Activated B cell treated with CpG ODN at 0.5 μM for 24 hours (primary cell): ENCODE results near the gene TMEM215. TPM values are rescaled to one million over a fixed set of nuclear protein-coding genes. Genes with fewer than 3 reads are reported as not detected.

Experiments
- ATAC-seq: fragments of 200-7000 bp; cut with Tn5 transposase; one replicate; pipeline ENCODE4 v1.10.0; 2021; ENCODE audit warnings: low read depth, mild to moderate bottlenecking, moderate library complexity
- CTCF ChIA-PET: fragments of 350-600 bp; sonication (Branson Sonifier 250); formaldehyde crosslinking; loops from one replicate; lab custom pipeline; 2021; ENCODE audit warnings: antibody characterized with exemption; lab: Charles Lee
- POLR2A ChIA-PET: fragments of 350-600 bp; sonication (Branson Sonifier 250); formaldehyde crosslinking; loops from one replicate; lab custom pipeline; 2021; ENCODE audit warnings: antibody characterized with exemption; lab: Charles Lee
- DNase-seq: peaks from one replicate; pipeline ENCODE4 v3.0.0; 2022
- H3K27ac Mint-ChIP-seq: one replicate; pipeline ENCODE4 v1.8.0; 2020; ENCODE audit warnings: mixed read lengths
- H3K27me3 Mint-ChIP-seq: one replicate; pipeline ENCODE4 v1.8.0; 2021; ENCODE audit warnings: mixed read lengths
- H3K36me3 Mint-ChIP-seq: one replicate; pipeline ENCODE4 v1.8.0; 2021; ENCODE audit warnings: low read depth, mixed read lengths
- H3K4me1 Mint-ChIP-seq: one replicate; pipeline ENCODE4 v1.8.0; 2021; ENCODE audit warnings: mixed read lengths
- H3K4me3 Mint-ChIP-seq: one replicate; pipeline ENCODE4 v1.8.0; 2020; ENCODE audit warnings: mild to moderate bottlenecking, mixed read lengths
- H3K9me3 Mint-ChIP-seq: one replicate; pipeline ENCODE4 v1.8.0; 2020; ENCODE audit warnings: mixed read lengths
- CTCF ChIP-seq: fragments of 200-600 bp; IDR thresholded peaks from one replicate; pipeline ENCODE4 v1.8.0; 2022; ENCODE audit warnings: antibody characterized with exemption, mild to moderate bottlenecking
- intact Hi-C: fragments of 100-400 bp; cut with micrococcal nuclease; formaldehyde crosslinking; loops from one replicate; pipeline ENCODE4 v1.15.1; 2024
- total RNA-seq: library from RNA; stranded (reverse); gene quantifications from 2 replicates; pipeline ENCODE4 v1.2.3, GENCODE V29; 2022

TMEM215 gene
- not detected in 2 replicates for total RNA-seq

- ATAC-seq (no peak), DNase-seq (no peak)
- CTCF ChIA-PET: no interaction called here
- no peak within 1 kb of the TSS for H3K4me3 Mint-ChIP-seq
- intact Hi-C loops: no loop called here
- POLR2A ChIA-PET: no interaction called here
- no peak within 1 kb of the TSS for H3K27ac Mint-ChIP-seq
- H3K36me3 Mint-ChIP-seq: no peaks in the 10 kb centered on the region
- H3K27me3 Mint-ChIP-seq: peaks cover 36% of the 10 kb centered on the region
- H3K9me3 Mint-ChIP-seq: no peaks in the 10 kb centered on the region
- no peak for TF ChIP-seq CTCF
- H3K4me1 Mint-ChIP-seq: no peaks in the 10 kb centered on the region
Measured at GRCh38 chr9:32783168-32783891, at the start of gene TMEM215. Gene TMEM215, plus strand, starts transcription at chr9:32783540. Its CDS starts 644 bp downstream, at chr9:32784184.

GRCh38 chr9:32735476-32735875 lies 47.9 kb upstream of the TMEM215 start:
- no peaks in the 10 kb centered on the region for H3K27me3 Mint-ChIP-seq
- TF ChIP-seq CTCF: no peak
- no peaks in the 10 kb centered on the region for H3K9me3 Mint-ChIP-seq
- CTCF ChIA-PET: no interaction called here
- DNase-seq (no peak), ATAC-seq (no peak)
- intact Hi-C loops: no loop called here
- H3K27ac Mint-ChIP-seq: no peak overlapping the region
- H3K36me3 Mint-ChIP-seq: no peaks in the 10 kb centered on the region
- no peak overlapping the region for H3K4me3 Mint-ChIP-seq
- POLR2A ChIA-PET: no interaction called here
- H3K4me1 Mint-ChIP-seq: no peaks in the 10 kb centered on the region

GRCh38 chr9:32737378-32737777 lies 46.0 kb upstream of the TMEM215 start:
- no peak for ATAC-seq
- intact Hi-C loops: no loop called here
- CTCF ChIA-PET: no interaction called here
- H3K4me3 Mint-ChIP-seq: no peak overlapping the region
- no peak for DNase-seq
- no peaks in the 10 kb centered on the region for H3K4me1 Mint-ChIP-seq
- H3K27me3 Mint-ChIP-seq: no peaks in the 10 kb centered on the region
- no peak overlapping the region for H3K27ac Mint-ChIP-seq
- no peak for TF ChIP-seq CTCF
- H3K36me3 Mint-ChIP-seq: no peaks in the 10 kb centered on the region
- peaks cover 4% of the 10 kb centered on the region for H3K9me3 Mint-ChIP-seq
- POLR2A ChIA-PET: no interaction called here

- Mint-ChIP-seq H3K4me3 (no peak overlapping the region), H3K9me3 (peaks cover 9% of the 10 kb centered on the region)
- no peak for ATAC-seq
Measured at GRCh38 chr9:32738501-32739172, 44.7 kb upstream of the TMEM215 start.

More at GRCh38 chr9:32738501-32739172, 44.7 kb upstream of the TMEM215 start:
- CTCF ChIA-PET: interaction anchor here (0.5 kb wide), 1 partner anchor 1407 kb away, joined by 3 read pairs; no protein-coding TSS in a partner anchor
- no peak for DNase-seq
- no peak for TF ChIP-seq CTCF
- no peak overlapping the region for H3K27ac Mint-ChIP-seq
- intact Hi-C loops: no loop called here
- no peaks in the 10 kb centered on the region for H3K27me3 Mint-ChIP-seq
- H3K36me3 Mint-ChIP-seq: no peaks in the 10 kb centered on the region
- POLR2A ChIA-PET: no interaction called here
- no peaks in the 10 kb centered on the region for H3K4me1 Mint-ChIP-seq
